Measurements from ENCODE around the gene CDT1. TPM values are rescaled to one million over a fixed set of nuclear protein-coding genes. Genes with fewer than 3 reads are reported as not detected.
A peak's percentile ranks its signal among the peaks of the same experiment; 100 is the strongest.

Gene CDT1
- total RNA-seq, 1 experiment from 2014 or later = 16.6 TPM

- intact Hi-C loops (cut with micrococcal nuclease) = no loop called here
- Mint-ChIP-seq H3K4me3 (ENCODE audit: unreplicated experiment) (peak overlapping the region; percentile 37), H3K27me3 (ENCODE audit: insufficient read depth, unreplicated experiment) (no peaks in the 10 kb centered on the region), H3K36me3 (ENCODE audit: insufficient read depth, unreplicated experiment) (peaks cover 10% of the 10 kb centered on the region), H3K9me3 (ENCODE audit: unreplicated experiment) (no peaks in the 10 kb centered on the region), H3K27ac (ENCODE audit: low read depth, unreplicated experiment) (peak overlapping the region; percentile 64), H3K4me1 (ENCODE audit: insufficient read depth, unreplicated experiment) (peaks cover 14% of the 10 kb centered on the region)
- no TSS peak for BruUV-seq (replicated peaks)
- no peak for TF ChIP-seq CTCF (IDR thresholded peaks at IDR 0.05; ENCODE audit: unreplicated experiment)
- POLR2A ChIA-PET = interaction anchor here (0.6 to 2.0 kb wide), 6 partner anchors 9 to 32 kb away, joined by 3 to 14 read pairs (median 4); partner anchors contain the start of genes APRT, GALNS and TRAPPC2L
- DNase-seq (ENCODE audit: unreplicated experiment) = peak; percentile 30
- CTCF ChIA-PET = no interaction called here
Measured at GRCh38 chr16:88826070-88826840, 22.7 kb downstream of the CDT1 start.

GRCh38 chr16:88827727-88828126 lies 24.1 kb downstream of the CDT1 start:
- Mint-ChIP-seq H3K9me3 (ENCODE audit: unreplicated experiment) (no peaks in the 10 kb centered on the region), H3K4me1 (ENCODE audit: insufficient read depth, unreplicated experiment) (peaks cover 14% of the 10 kb centered on the region), H3K27me3 (ENCODE audit: insufficient read depth, unreplicated experiment) (no peaks in the 10 kb centered on the region), H3K27ac (ENCODE audit: low read depth, unreplicated experiment) (no peak overlapping the region), H3K36me3 (ENCODE audit: insufficient read depth, unreplicated experiment) (peaks cover 16% of the 10 kb centered on the region), H3K4me3 (ENCODE audit: unreplicated experiment) (no peak overlapping the region)
- intact Hi-C loops (cut with micrococcal nuclease) = no loop called here
- no peak for TF ChIP-seq CTCF (IDR thresholded peaks at IDR 0.05; ENCODE audit: unreplicated experiment)
- CTCF ChIA-PET = interaction anchor here (0.8 to 1.1 kb wide), 2 partner anchors 9 to 30 kb away, joined by 3 read pairs; no protein-coding TSS in a partner anchor
- DNase-seq (ENCODE audit: unreplicated experiment) = no peak
- POLR2A ChIA-PET = no interaction called here
- no TSS peak for BruUV-seq (replicated peaks)

- Mint-ChIP-seq H3K4me1 (ENCODE audit: insufficient read depth, unreplicated experiment) (peaks cover 14% of the 10 kb centered on the region), H3K9me3 (ENCODE audit: unreplicated experiment) (no peaks in the 10 kb centered on the region), H3K36me3 (ENCODE audit: insufficient read depth, unreplicated experiment) (peaks cover 16% of the 10 kb centered on the region), H3K27ac (ENCODE audit: low read depth, unreplicated experiment) (no peak overlapping the region), H3K4me3 (ENCODE audit: unreplicated experiment) (no peak overlapping the region), H3K27me3 (ENCODE audit: insufficient read depth, unreplicated experiment) (no peaks in the 10 kb centered on the region)
- intact Hi-C loops (cut with micrococcal nuclease) = no loop called here
- BruUV-seq (replicated peaks) = no TSS peak
- DNase-seq (ENCODE audit: unreplicated experiment) = no peak
- CTCF ChIA-PET = interaction anchor here (1.0 kb wide), 1 partner anchor 338 kb away, joined by 3 read pairs; no protein-coding TSS in a partner anchor
- POLR2A ChIA-PET = interaction anchor here (0.6 kb wide), 1 partner anchor 45 kb away, joined by 5 read pairs; no protein-coding TSS in a partner anchor
- TF ChIP-seq CTCF (IDR thresholded peaks at IDR 0.05; ENCODE audit: unreplicated experiment) = no peak
Measured at GRCh38 chr16:88828711-88829110, 25.1 kb downstream of the CDT1 start.

DNA sequence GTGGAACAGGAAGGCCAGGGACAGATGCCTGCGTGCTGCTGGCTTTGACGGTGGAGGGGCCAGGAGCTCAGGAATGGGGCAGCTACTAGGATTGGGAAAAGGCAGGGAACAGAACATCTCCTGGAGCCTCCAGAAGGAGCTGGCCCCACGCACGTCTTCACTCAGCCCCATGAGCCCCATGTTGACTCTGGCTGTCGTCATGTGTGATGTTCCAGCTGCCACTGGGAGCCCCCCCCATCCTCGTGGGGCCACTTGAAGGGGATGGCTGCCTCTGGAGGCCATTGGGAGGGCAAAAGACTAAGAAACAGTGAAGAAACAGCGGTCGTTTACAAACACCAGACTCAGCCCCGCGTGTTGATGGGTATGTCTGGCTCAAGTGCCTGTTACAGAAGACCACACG lies 26.7 kb downstream of the CDT1 start:
- Mint-ChIP-seq H3K9me3 (ENCODE audit: unreplicated experiment) (no peaks in the 10 kb centered on the region), H3K4me3 (ENCODE audit: unreplicated experiment) (no peak overlapping the region), H3K4me1 (ENCODE audit: insufficient read depth, unreplicated experiment) (peaks cover 14% of the 10 kb centered on the region), H3K36me3 (ENCODE audit: insufficient read depth, unreplicated experiment) (peaks cover 6% of the 10 kb centered on the region), H3K27me3 (ENCODE audit: insufficient read depth, unreplicated experiment) (no peaks in the 10 kb centered on the region), H3K27ac (ENCODE audit: low read depth, unreplicated experiment) (no peak overlapping the region)
- no TSS peak for BruUV-seq (replicated peaks)
- ChIA-PET CTCF (interaction anchor here (1.0 kb wide), 1 partner anchor 32 kb away, joined by 3 read pairs; no protein-coding TSS in a partner anchor), POLR2A (no interaction called here)
- TF ChIP-seq CTCF (IDR thresholded peaks at IDR 0.05; ENCODE audit: unreplicated experiment) = no peak
- intact Hi-C loops (cut with micrococcal nuclease) = no loop called here
- DNase-seq (ENCODE audit: unreplicated experiment) = no peak

All from MCF 10A (cell line).